HG02870 (cell line): ENCODE data around the gene PXMP2.

Source experiments
- ATAC-seq: cut with Tn5 transposase; IDR thresholded peaks from one replicate; pipeline ENCODE4 v1.9.1; 2021; ENCODE audit warnings: mild to moderate bottlenecking, moderate library complexity; ENCODE audit not compliant: unreplicated experiment

PXMP2 gene

GRCh38 chr12:132687211-132688164 lies at the start of gene PXMP2, which contains the start of gene POLE:
Gene PXMP2 (plus strand): TSS chr12:132687587. CDS start chr12:132687671, 84 bp downstream.
Gene POLE (minus strand): TSS chr12:132687342. CDS start chr12:132687315, 27 bp downstream.
- ATAC-seq: peak; percentile 92

GRCh38 chr12:132637811-132638210 lies 49.6 kb upstream of the PXMP2 start:
- no peak for ATAC-seq

DNA sequence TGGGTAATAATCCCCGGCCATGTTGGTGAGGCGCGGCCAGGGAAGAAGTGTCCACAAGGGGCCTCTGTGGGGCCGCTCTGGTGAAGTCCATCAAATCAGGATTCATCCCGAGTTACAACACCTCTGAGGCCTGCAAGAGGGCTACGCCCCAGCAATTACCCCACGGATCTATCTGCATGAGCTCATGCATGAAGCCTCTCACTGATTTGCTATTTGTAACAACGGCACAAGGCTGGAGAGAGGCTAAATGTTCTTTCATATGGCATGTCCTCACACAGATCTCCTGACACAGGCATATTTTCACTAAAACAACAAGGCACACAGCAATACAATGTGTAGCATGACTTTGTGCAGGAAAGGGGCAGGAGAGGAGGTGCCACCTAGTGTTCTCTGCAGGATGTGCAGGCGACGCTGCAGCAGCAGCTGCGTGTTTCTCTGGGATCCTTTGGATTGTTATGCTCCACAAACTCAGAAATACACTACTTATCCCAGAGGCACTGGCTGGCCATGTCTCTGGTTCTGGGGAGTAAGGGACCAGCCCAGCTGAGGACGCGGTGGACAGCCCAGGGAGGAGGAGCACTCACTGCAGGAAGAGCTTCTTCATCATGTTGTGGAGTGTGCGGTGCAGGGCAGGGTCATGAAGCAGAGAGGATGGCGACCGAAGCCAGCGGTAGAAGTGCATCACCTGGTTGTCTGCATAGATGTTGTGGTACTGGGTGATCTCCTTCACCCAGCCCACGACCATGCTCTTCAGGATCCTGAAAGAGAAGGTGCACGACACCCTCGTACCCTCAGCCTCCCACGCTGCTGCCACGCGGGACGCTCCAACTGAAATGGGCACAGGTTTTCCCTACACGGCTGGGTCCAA lies 48.6 kb upstream of the PXMP2 start:
- ATAC-seq: no peak

- no peak for ATAC-seq
These were observed 47.3 kb upstream of the PXMP2 start for GRCh38 chr12:132639956-132640520.

DNA sequence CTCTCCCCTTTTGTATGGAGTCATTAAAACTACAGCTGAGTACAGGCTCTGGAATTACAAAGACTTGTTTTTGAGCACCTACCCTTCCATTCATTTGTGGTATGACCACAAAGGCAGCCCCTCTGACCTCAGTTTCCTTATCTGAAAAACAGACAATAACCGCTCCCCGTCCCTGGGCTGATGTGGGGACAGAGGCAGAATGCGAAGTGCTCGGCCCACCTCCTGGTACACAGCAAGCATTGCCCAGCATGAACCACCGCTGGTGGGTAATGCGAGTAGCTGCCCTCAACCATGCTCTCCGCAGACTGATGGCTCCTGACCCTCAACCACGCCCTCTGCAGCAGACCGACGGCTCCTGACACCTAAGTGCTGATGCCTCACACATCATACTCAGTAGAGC lies 46.5 kb upstream of the PXMP2 start:
- ATAC-seq: no peak

GRCh38 chr12:132641811-132642650 lies 45.4 kb upstream of the PXMP2 start:
- ATAC-seq: no peak

DNA sequence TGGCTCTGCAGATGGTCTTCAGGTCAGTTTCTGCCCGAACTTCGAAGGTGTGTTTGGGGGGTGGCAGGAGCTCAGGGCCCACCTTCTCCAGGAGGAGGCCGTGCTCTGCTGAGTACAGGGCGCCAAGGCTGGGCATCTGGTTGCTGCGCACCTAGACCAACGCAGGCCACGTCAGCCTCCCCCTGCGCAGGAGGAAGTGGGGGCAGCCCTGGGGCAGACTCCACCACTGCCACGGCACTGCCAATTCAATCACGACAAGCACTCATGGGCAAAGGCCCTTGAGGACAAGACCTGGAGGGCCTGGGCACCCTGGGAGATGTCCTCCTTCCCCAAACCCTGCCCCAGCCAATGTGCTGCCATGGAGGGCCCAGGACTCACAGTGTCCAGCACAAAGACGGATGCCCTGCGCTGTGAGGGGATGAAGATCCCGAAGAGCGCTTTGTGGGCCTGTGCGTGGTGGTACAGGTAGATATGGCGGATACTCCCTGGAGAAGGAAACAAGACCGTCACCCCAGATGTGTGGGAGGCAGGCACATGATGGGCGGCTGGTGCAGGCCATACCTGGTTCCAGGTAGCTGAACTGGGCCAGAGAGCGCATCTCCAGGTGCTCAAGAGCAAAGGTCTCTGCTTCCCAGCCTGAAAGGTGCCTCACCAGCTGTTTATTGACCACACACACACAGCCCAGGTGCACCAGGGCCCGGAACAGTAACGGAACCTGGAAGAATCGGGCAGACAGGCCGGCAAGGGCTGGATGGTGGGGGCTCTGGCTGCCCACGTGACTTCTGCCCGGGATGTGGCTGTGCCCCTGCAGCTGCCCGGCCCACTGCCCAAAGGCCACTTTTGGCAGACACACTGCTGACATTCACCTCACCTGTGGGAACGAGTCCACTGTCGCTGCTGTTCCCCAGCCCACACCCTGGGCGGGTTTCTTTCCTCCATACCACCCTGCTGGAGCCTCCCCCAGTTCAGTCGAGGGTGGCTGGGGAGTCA lies 44.2 kb upstream of the PXMP2 start:
- no peak for ATAC-seq

DNA sequence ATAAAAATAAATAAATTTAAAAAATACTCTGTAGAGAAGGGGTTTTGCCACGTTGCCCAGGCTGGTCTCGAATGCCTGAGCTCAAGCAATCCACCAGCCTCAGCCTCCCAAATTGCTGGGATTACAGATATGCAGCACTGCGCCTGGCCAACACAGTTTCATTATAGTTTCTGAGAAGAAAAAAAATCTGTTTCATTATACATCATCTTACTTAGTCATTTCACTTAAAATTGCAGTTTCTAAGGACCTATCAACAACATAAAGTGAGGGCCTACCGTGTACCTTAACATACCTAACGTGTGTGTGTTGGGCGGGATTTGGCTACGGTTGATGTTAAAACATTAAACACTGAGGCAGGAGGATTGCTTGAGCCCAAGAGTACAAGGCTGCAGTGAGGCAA lies 40.5 kb upstream of the PXMP2 start:
- no peak for ATAC-seq

DNA sequence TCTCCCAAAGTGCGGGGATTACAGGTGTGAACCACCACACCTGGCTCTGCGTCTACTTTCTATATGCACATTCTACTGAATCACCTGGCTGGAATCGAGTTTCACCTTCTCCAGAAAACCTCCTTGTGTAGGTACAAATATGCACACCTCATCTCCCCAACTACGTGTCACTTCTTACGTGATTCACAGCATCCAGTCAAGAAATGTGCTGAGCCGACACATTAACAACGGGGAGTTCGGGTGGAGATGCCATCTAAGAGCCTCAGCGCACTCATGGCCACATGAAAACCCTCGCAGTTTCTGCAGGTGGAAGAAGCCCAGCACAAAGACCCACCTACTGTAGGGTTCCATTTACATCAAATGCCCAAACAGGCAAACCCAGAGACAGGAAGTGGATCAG lies 39.5 kb upstream of the PXMP2 start:
- ATAC-seq: no peak

DNA sequence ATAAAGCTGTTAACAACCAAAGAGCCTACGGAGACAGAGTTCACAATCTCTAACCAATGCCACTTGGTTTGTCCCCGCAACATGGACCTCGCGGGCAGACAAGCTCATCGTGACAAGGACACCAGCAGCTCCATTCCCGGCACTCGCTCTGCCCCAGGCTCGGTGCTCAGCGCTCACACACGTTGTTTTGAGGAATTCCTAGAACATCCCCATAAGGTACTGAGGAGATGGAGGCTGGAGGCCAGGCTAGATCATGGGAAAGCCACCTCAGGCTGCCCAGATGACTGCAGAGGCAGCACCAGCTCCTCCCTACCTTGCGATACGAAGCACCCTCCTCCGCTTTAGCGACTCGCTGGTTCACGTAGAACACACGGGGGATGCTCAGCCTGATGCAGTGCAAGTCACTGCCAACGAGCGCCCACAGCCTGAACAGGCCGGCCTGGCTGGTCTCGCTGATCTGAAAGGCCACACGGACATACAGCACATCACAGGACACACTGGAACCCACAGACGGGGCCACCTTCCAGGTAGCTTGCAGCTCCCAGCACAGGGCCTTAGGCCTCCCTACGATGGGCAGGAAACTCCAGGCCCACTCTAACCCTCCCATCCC lies 38.7 kb upstream of the PXMP2 start:
- ATAC-seq: no peak

- ATAC-seq: no peak
These were observed 38.0 kb upstream of the PXMP2 start for GRCh38 chr12:132649226-132649945.

- ATAC-seq: no peak
These were observed 35.8 kb upstream of the PXMP2 start for GRCh38 chr12:132651444-132652100.

DNA sequence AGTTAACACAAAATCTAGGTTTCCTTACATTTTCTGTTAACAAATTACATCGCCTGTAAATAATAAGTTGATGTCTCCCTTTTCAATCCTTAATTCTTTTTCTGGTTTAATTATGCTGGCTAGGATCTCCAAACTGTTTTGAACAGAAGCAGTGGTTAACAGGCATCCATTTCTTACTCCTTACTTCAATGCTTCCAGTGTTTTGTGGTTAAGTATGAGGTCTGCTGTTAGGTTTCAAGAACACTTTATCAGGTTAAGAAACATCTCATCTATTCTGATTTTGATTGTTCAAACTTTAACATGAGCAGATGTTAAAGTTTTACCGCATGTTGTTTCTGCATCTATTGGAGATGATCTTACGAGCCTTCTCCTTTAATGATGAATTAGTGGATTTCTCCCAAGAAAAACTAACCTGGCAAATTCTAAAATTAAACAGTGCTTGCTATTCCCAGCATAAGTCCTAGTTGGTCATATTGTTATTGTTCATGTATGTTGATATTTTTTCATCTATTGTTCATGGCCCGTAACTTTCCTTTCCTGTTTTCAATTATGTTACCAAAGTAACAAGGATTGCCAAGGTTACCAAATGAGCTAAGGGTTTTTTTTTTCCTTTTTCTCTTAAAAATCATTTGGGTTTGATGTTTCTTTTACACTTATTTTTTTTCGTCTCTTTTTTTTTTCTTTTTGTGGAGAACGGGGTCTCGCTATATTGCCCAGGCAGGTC lies 33.7 kb upstream of the PXMP2 start:
- ATAC-seq: no peak

GRCh38 chr12:132657004-132657727 lies 30.2 kb upstream of the PXMP2 start:
- ATAC-seq: no peak

DNA sequence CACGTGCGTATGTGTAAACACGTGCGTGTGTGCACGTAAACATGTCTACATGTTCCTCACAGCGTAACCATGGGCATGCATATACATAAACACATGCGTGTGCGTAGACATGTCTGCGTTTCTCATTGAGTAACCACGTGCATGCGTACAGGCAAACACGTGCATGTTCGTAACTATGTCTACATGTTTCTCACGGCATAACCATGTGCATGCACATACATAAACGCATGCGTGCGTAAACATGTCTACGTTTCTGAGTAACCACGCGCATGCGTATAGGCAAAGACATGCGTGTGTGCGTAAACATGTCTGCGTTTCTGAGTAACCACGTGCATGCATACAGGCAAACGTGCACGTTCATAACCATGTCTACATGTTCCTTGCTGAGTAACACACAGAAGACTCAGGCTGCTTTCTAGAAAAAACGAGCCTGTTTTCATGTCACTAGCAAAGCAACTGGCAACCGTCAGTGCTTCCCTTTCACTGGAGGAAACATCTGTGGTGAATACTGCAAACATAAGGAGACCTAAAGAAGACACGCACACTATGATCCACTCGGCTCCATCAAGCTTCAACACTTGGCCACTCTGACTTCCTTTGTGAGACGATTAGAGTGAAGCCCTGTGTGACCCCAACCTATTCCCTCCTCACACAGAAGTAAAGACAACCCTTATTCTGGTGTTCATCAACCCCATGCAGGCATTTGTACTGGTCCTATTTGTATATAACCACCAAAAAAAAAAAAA lies 29.1 kb upstream of the PXMP2 start:
- ATAC-seq: no peak

DNA sequence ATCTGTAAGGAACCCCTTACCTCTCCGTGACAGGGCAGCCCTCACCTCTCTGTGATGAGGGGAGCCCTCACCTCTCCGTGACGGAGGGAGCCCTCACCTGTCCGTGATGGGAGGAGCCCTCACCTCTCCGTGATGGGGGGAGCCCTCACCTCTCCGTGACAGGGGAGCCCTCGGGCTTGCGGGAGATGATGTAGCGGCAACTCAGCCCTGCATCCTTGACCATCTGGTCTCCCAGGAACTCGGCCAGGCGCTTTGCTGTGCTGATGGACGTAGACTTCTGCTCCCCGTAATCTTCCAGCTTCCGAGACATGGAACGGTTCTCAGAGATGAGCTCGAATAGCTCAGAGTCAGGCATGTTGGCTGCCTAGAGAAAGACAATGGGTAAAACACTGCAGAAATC lies 28.2 kb upstream of the PXMP2 start:
- no peak for ATAC-seq
